Measurements from ENCODE around the gene TP53AIP1. TPM values are rescaled to one million over a fixed set of nuclear protein-coding genes. Genes with fewer than 3 reads are reported as not detected.

Gene TP53AIP1
- total RNA-seq = not detected
- not detected for polyA plus RNA-seq

DNA sequence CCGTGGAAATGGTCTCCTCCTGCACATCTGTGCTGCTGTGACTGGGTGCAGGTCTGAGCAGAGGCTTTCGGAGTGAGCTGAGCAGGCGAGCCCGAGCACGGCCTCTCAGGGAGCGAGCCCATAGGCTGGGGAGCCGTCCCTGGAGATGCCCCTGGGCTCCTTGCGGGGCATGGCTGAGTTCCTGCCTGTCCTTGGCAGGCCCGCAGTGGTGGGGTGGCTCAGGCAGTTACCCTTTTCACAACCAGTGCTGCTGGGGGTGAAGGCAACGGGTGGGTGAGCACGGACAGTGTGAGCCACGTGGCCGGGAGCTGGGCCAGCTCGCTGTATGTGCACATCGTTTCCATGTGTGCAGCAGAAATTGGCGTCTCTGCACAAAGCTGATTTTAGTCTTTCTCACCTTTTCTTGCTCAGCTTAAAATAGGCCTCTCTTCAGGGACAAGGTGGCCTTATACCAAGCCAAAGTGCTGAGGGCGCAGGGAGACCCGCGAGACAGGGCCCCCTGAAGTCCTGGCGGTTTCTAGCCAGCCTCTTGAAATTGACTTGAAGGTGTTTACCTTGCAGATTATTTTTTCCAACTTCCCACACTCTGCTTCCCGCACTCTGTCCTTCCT, at the start of gene TP53AIP1:
Gene TP53AIP1, minus strand, starts transcription at position 55 of the 611 bp plus-strand sequence. CDS start 5,053 bp downstream, outside the sequence.
- H3K27me3 Mint-ChIP-seq = peaks cover 4% of the 10 kb centered on the region
- no peaks in the 10 kb centered on the region for H3K36me3 Mint-ChIP-seq
- H3K9me3 Mint-ChIP-seq = no peaks in the 10 kb centered on the region
- H3K36me3 ChIP-seq (ENCODE audit: control insufficient read depth, insufficient read depth, low read length) = no peaks in the 10 kb centered on the region
- no peaks in the 10 kb centered on the region for H3K4me1 Mint-ChIP-seq
- H3K27ac ChIP-seq (ENCODE audit: insufficient read depth, low read length, poor library complexity, severe bottlenecking) = no peak within 1 kb of the TSS
- H3K4me3 ChIP-seq (ENCODE audit: low read depth, low read length) = no peak within 1 kb of the TSS
- ATAC-seq (ENCODE audit: low read depth in 2 of 2) = no peak
- no peak within 1 kb of the TSS for H3K4me3 Mint-ChIP-seq
- DNase-seq = no peak
- no peaks in the 10 kb centered on the region for H3K27me3 ChIP-seq (ENCODE audit: control insufficient read depth, insufficient read depth, low read length)
- H3K9me3 ChIP-seq (ENCODE audit: control insufficient read depth in 2 of 2, low read length in 2 of 2) = no peaks in the 10 kb centered on the region
- no peaks in the 10 kb centered on the region for H3K4me1 ChIP-seq (ENCODE audit: control insufficient read depth, insufficient read depth, low read length, poor library complexity, severe bottlenecking)
- H3K27ac Mint-ChIP-seq = no peak within 1 kb of the TSS

DNA sequence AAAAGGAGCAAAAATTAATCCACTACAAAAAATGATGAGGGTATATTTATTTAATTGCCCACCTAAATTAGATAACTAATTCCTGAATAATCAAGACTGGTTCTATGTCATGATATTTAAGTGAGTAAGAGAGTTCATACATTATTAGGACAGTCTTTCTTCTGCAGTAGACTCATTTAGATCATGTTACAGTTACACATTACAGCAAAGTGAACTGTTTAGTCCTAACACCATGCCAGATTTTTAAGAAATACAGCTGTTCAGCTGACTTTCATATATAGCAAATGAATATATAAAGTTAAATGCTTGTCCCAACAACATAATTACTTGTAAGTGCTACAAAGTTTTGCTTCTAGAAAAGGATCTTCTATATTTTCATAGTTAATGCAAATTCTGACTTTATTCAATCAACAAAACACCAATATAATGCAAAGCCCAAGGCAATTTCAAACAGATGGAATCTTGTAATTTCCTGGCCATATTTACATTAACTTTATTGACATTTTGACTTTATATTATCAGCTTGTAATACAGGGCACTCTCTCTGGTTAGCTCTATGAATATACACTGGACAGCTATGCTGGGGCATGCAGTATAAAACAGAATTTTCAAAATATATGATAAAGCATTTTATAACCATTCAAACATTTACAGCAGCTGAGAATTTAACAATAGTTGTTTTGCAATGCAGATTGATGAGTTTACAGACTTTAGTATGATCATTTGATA, 45.7 kb upstream of the TP53AIP1 start:
- no peak for ATAC-seq (ENCODE audit: low read depth in 2 of 2)
- Mint-ChIP-seq H3K9me3 (peaks cover 0 to 4% (median 0%) of the 10 kb centered on the region in 7 donors), H3K36me3 (peaks cover 3% of the 10 kb centered on the region), H3K27ac (no peak overlapping the region), H3K4me3 (no peak overlapping the region), H3K27me3 (peaks cover 14% of the 10 kb centered on the region), H3K4me1 (no peaks in the 10 kb centered on the region)
- Histone ChIP-seq H3K27ac (ENCODE audit: insufficient read depth, low read length, poor library complexity, severe bottlenecking) (no peak overlapping the region), H3K27me3 (ENCODE audit: control insufficient read depth, insufficient read depth, low read length) (no peaks in the 10 kb centered on the region), H3K4me1 (ENCODE audit: control insufficient read depth, insufficient read depth, low read length, poor library complexity, severe bottlenecking) (no peaks in the 10 kb centered on the region), H3K9me3 (ENCODE audit: control insufficient read depth in 2 of 2, low read length in 2 of 2) (no peaks in the 10 kb centered on the region), H3K4me3 (ENCODE audit: low read depth, low read length) (no peak overlapping the region), H3K36me3 (ENCODE audit: control insufficient read depth, insufficient read depth, low read length) (no peaks in the 10 kb centered on the region)
- DNase-seq = no peak

GRCh38 chr11:128985880-128986279, 43.2 kb upstream of the TP53AIP1 start:
- DNase-seq (no peak), ATAC-seq (ENCODE audit: low read depth in 2 of 2) (no peak)
- H3K27ac Mint-ChIP-seq = no peak overlapping the region
- H3K27me3 Mint-ChIP-seq = peaks cover 9% of the 10 kb centered on the region
- H3K27me3 ChIP-seq (ENCODE audit: control insufficient read depth, insufficient read depth, low read length) = no peaks in the 10 kb centered on the region
- H3K4me1 ChIP-seq (ENCODE audit: control insufficient read depth, insufficient read depth, low read length, poor library complexity, severe bottlenecking) = no peaks in the 10 kb centered on the region
- no peaks in the 10 kb centered on the region for H3K36me3 ChIP-seq (ENCODE audit: control insufficient read depth, insufficient read depth, low read length)
- H3K4me3 Mint-ChIP-seq = no peak overlapping the region
- H3K36me3 Mint-ChIP-seq = no peaks in the 10 kb centered on the region
- H3K4me3 ChIP-seq (ENCODE audit: low read depth, low read length) = no peak overlapping the region
- no peak overlapping the region for H3K27ac ChIP-seq (ENCODE audit: insufficient read depth, low read length, poor library complexity, severe bottlenecking)
- H3K9me3 Mint-ChIP-seq = peaks cover 0 to 4% (median 0%) of the 10 kb centered on the region in 7 donors
- no peaks in the 10 kb centered on the region for H3K9me3 ChIP-seq (ENCODE audit: control insufficient read depth in 2 of 2, low read length in 2 of 2)
- no peaks in the 10 kb centered on the region for H3K4me1 Mint-ChIP-seq

GRCh38 chr11:128983023-128983422, 40.4 kb upstream of the TP53AIP1 start:
- H3K4me3 ChIP-seq (ENCODE audit: low read depth, low read length) = no peak overlapping the region
- Mint-ChIP-seq H3K4me3 (no peak overlapping the region), H3K4me1 (no peaks in the 10 kb centered on the region), H3K27me3 (peaks cover 13% of the 10 kb centered on the region), H3K27ac (peak overlapping the region in 1 of 3 donors; percentile 20), H3K9me3 (peaks cover 0 to 1% (median 0%) of the 10 kb centered on the region in 7 donors), H3K36me3 (no peaks in the 10 kb centered on the region)
- H3K27ac ChIP-seq (ENCODE audit: insufficient read depth, low read length, poor library complexity, severe bottlenecking) = no peak overlapping the region
- ATAC-seq (ENCODE audit: low read depth in 2 of 2) (no peak), DNase-seq (no peak)
- no peaks in the 10 kb centered on the region for H3K36me3 ChIP-seq (ENCODE audit: control insufficient read depth, insufficient read depth, low read length)
- no peaks in the 10 kb centered on the region for H3K9me3 ChIP-seq (ENCODE audit: control insufficient read depth in 2 of 2, low read length in 2 of 2)
- H3K27me3 ChIP-seq (ENCODE audit: control insufficient read depth, insufficient read depth, low read length) = no peaks in the 10 kb centered on the region
- H3K4me1 ChIP-seq (ENCODE audit: control insufficient read depth, insufficient read depth, low read length, poor library complexity, severe bottlenecking) = no peaks in the 10 kb centered on the region

- Histone ChIP-seq H3K36me3 (ENCODE audit: control insufficient read depth, insufficient read depth, low read length) (no peaks in the 10 kb centered on the region), H3K27ac (ENCODE audit: insufficient read depth, low read length, poor library complexity, severe bottlenecking) (no peak overlapping the region), H3K4me3 (ENCODE audit: low read depth, low read length) (no peak overlapping the region), H3K9me3 (ENCODE audit: control insufficient read depth in 2 of 2, low read length in 2 of 2) (no peaks in the 10 kb centered on the region), H3K4me1 (ENCODE audit: control insufficient read depth, insufficient read depth, low read length, poor library complexity, severe bottlenecking) (no peaks in the 10 kb centered on the region), H3K27me3 (ENCODE audit: control insufficient read depth, insufficient read depth, low read length) (no peaks in the 10 kb centered on the region)
- peaks cover 15% of the 10 kb centered on the region for H3K27me3 Mint-ChIP-seq
- peaks cover 0 to 1% (median 0%) of the 10 kb centered on the region in 7 donors for H3K9me3 Mint-ChIP-seq
- ATAC-seq (ENCODE audit: low read depth in 2 of 2) = no peak
- H3K27ac Mint-ChIP-seq = no peak overlapping the region
- no peaks in the 10 kb centered on the region for H3K4me1 Mint-ChIP-seq
- no peak for DNase-seq
- no peaks in the 10 kb centered on the region for H3K36me3 Mint-ChIP-seq
- no peak overlapping the region for H3K4me3 Mint-ChIP-seq
Observed at GRCh38 chr11:128981254-128981653, 38.6 kb upstream of the TP53AIP1 start.

- H3K27me3 Mint-ChIP-seq = peaks cover 6% of the 10 kb centered on the region
- H3K27ac ChIP-seq (ENCODE audit: insufficient read depth, low read length, poor library complexity, severe bottlenecking) = no peak overlapping the region
- ATAC-seq (ENCODE audit: low read depth in 2 of 2) (no peak), DNase-seq (peak in 1 of 3 donors; percentile 53)
- peaks cover 0 to 5% (median 3%) of the 10 kb centered on the region in 4 donors for H3K4me1 Mint-ChIP-seq
- H3K36me3 ChIP-seq (ENCODE audit: control insufficient read depth, insufficient read depth, low read length) = no peaks in the 10 kb centered on the region
- peaks cover 5% of the 10 kb centered on the region for H3K27me3 ChIP-seq (ENCODE audit: control insufficient read depth, insufficient read depth, low read length)
- peaks cover 8% of the 10 kb centered on the region for H3K36me3 Mint-ChIP-seq
- no peak overlapping the region for H3K4me3 Mint-ChIP-seq
- H3K9me3 ChIP-seq (ENCODE audit: control insufficient read depth in 2 of 2, low read length in 2 of 2) = no peaks in the 10 kb centered on the region
- H3K27ac Mint-ChIP-seq = peak overlapping the region in 1 of 3 donors; percentile 52
- H3K9me3 Mint-ChIP-seq = no peaks in the 10 kb centered on the region
- H3K4me1 ChIP-seq (ENCODE audit: control insufficient read depth, insufficient read depth, low read length, poor library complexity, severe bottlenecking) = peaks cover 3% of the 10 kb centered on the region
- H3K4me3 ChIP-seq (ENCODE audit: low read depth, low read length) = no peak overlapping the region
Observed at GRCh38 chr11:128970598-128971190, 28.0 kb upstream of the TP53AIP1 start.

DNA sequence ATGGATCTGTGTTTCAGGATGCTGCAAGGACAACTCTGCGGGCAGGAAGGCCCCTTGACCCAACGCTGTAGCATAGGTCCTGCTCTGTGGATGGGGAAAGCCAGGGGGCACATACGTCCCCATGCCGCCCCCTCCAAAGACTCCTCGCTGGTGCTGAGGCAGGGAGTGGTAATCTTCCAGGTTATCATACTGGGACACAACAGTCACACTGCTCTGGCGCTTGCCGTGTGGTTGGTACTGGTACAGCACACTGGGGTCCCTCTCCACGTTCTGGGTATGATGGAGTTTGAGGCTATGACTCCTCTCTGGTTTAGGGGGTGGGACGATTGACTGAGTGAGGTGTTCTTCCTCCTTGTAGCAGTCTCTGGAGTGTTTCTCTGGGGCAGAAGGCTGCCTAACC, 26.2 kb upstream of the TP53AIP1 start:
- H3K4me1 ChIP-seq (ENCODE audit: control insufficient read depth, insufficient read depth, low read length, poor library complexity, severe bottlenecking) = peaks cover 14% of the 10 kb centered on the region

More for the DNA sequence above, 26.2 kb upstream of the TP53AIP1 start:
- Mint-ChIP-seq H3K9me3 (no peaks in the 10 kb centered on the region), H3K36me3 (peaks cover 8% of the 10 kb centered on the region), H3K4me3 (no peak overlapping the region), H3K27me3 (no peaks in the 10 kb centered on the region), H3K27ac (no peak overlapping the region), H3K4me1 (peaks cover 0 to 23% (median 17%) of the 10 kb centered on the region in 4 donors)
- H3K27ac ChIP-seq (ENCODE audit: insufficient read depth, low read length, poor library complexity, severe bottlenecking) = no peak overlapping the region
- ATAC-seq (ENCODE audit: low read depth in 2 of 2) (no peak), DNase-seq (no peak)
- H3K27me3 ChIP-seq (ENCODE audit: control insufficient read depth, insufficient read depth, low read length) = no peaks in the 10 kb centered on the region
- no peak overlapping the region for H3K4me3 ChIP-seq (ENCODE audit: low read depth, low read length)
- H3K9me3 ChIP-seq (ENCODE audit: control insufficient read depth in 2 of 2, low read length in 2 of 2) = no peaks in the 10 kb centered on the region
- H3K36me3 ChIP-seq (ENCODE audit: control insufficient read depth, insufficient read depth, low read length) = no peaks in the 10 kb centered on the region

Data from CD4-positive, CD25-positive, alpha-beta regulatory T cell (primary cell).